ENCODE data around the gene ARSG.

The ARSG gene

DNA sequence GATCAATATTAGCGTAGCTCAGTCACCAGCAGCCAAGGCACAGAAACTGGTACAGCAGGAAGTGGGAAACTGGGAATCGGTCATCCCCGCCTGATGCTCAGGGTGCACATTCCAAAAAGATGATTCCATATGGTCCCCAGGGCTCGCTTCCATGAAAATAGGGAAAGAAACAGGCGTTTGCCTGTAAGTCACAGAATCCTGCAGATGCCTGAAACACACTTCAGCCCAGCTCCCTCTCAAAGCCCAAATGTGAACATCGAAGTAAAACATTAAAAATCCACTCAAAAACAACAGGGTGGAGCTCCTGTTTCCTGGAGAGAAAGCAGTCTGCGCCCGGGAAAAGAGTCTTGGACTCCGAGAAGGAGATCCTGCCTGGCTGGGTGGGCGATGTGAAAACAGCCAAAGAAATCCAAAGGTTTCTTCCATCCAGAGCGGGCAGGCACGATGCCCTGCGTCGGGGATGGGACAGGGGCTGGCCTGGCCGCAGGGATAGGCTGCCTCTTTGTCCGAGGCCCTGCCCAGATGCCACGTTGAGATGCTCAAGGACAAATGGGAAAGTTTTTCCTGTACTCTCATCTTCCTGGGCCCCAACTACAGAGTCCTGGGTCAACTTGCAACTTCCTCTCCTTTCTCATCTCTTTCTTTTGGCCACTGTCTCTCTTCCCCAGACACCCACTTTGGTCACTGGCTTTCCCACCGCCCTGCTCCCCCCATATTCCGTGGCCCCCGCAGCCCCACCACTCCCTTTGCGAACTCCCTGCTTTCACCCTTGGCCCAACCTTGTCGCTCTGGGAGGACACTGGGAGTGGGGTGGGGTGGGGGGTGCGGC lies 165.3 kb downstream of the ARSG start:
- peak; percentile 91 for DNase-seq

DNA sequence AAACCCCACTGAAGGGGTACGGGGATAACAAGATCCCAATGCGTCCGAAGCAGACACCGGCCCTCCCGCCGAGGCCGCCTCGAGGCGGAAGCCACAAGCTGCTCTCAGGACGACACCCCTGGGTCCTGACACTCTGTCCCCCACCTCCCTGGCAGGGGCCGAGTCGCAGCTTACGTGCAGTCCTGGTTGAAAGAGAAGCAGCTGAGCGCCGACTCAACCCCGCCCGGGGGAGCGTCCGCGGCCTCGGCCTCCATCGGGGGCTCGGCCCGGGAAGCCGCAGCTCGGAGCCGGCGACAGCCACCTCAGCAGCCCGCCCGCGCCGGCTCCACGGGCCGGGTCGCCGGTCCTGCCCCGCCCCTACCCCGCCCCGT lies 165.9 kb downstream of the ARSG start, which contains the start of gene WIPI1:
Gene WIPI1, minus strand, starts transcription at position 329 of the 371 bp plus-strand sequence. Its CDS starts 75 bp downstream, at position 254.
- no peak for DNase-seq

DNA sequence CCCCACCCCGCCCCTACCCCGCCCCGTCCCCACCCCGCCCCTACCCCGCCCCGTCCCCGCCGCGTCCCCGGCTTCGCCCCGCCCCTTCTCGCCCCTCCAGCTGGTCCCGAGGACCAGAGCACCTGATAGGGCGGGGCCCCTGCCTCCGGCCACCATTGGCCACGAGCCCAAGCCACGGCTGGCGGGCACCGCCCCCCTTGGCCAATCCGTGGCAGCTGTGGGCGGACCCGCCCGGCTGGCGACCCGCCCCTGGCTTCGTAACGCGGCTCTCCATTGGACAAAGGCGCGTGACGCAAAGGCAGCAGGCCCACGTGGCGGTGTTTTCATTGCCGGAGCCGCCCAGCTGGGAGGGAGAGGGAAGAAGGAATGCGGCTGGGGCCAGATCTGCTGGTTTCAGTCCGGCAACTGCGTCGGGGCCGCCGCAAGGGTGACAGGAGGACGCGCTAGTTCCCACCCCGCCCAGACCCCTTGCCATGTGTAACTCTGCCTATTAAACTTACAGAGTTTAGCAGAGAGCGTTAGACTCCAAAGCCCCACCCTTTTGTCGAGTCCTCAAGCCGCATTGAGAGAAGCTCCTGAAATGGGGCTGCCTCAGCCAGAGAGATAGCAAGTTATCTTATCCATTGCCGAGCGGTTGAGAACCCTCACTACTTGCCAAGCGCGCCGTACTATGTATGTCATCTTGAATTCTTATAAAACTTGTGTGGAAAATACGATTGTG lies 166.4 kb downstream of the ARSG start:
- peak; percentile 98 for DNase-seq

DNA sequence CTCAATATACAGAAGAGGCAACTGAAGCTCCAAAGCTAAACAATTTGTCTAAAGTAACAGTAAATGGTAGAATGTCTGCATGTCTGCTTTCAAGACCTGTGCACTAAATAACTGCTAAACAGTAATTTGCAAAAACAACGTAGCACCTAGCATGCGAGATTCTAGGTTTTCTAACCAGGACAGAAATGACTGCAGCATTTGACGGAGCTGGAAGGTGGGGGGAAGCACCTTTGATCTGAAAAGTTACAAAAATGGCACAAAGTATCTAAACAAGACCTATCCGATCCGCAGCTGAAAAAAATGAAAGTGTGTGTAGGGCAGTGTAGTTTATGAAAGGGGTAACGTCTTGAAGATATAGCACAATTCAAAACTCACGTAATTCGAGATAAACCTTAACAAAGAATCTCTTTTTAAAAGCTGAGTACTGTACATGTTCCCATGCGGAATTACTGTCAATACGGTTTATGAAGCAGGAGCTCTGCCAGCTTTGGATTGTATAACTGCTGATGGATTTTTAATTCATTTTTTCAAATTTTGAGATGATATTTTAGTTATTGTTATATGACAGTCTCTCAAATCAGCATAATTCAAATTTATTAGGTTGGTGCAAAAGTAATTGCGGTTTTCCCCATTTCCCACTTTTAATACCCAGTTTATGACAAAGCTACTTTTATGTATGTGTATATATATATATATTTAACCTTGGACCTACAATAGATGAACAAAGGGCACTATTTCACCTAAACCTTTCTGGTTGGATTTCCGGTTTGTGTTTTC lies 167.2 kb downstream of the ARSG start:
- no peak for DNase-seq

DNA sequence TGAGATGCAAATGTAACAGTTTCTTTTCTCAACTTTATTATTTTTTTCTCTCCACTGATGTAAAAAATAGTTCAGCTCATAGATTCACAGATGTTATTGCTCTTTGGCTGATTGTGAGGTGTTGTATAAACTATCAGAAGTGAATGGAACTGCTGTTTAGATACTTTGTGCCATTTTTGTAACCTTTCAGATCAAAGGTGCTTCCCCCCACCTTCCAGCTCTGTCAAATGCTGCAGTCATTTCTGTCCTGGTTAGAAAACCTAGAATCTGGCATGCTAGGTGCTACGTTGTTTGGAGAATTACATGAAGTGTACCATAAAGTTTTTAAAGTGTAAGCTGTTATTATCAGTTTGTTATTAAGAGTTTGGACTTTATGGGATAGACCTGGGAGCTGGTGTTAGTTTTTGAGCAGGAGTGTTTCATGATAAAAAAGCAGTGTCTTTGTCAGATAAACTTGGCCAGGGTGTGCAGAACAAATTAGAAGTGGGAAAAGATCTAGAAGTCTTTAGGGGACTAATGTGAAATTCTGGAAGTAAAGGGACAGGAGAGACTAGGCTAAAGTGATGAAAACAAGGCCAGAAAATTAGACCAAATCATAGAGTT lies 167.8 kb downstream of the ARSG start:
- DNase-seq = no peak

DNA sequence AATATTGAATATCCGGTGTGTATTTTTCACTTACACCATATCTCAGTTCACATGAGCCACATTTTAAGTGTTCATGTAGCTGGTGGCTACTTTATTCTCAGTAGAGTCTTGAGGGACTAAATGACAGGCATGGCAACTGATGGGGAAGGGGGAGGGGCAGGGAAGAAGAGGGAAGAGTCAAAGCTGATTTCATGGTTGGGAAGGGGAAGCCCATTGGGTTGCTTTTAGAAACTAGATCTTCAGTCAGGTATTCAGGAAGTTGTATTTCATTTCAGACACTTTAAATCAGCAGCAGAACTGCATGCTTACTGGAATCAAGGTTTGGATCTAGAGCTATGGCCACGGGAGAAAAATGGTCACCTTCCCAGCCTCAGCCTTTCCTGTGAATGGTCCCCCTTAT lies 168.9 kb downstream of the ARSG start:
- no peak for DNase-seq

DNA sequence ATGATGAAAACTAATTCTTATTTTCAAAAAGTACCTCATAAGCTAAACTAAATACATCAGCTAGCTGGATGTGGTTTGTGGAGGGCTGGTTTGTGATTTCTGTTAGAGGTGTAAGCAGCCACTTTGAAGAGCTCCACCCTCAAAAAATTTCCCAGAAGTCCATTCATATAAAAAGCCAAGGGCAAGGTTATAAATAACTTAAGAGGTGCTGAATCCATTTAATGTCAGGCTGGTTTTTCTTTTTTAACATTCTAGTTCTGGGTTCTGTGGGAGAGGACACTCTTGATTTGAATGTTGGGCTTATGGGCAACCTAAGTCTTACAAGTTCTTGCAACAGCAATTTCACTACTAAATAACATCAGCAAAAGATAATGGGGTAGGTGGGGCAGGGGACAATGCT lies 169.4 kb downstream of the ARSG start:
- DNase-seq = no peak

DNA sequence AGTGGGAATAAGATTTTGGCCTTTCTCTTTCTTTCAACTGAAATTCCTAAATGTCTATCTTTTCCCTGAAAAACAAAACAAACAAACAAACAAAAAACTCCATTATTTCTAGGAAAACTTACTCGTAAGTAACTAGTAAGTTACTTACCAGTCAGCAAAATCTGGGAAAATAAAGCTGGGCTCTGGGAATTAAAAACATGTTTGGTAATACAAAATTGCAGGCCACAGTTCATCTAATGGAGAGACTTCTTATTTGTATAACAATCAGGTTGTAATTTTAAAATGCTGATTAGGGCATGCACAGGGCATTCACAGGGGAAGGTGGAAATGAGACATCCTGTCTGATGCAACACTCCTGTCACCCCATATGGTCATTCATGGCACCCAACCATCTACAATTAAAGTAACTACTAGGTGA lies 169.8 kb downstream of the ARSG start:
- no peak for DNase-seq

DNA sequence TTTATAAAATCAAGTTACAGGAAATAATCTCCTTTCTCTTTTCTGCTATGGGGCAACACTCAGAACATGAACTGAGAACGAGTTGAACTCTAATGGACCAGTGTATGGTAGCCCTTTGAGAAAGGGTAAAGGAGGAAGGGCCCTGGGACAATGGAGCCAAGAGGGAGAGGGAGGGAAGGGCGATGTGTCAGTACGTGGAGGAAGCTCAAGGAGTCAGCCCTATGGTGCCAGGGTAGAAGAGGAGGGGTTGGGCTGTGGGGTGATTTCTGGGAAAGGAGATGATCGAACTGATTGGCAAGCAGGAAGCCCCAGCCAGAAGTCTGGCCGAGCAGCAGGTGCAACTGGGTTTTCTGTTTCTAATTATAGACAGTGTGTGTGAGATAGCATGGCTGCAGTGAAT lies 170.3 kb downstream of the ARSG start:
- no peak for DNase-seq

DNA sequence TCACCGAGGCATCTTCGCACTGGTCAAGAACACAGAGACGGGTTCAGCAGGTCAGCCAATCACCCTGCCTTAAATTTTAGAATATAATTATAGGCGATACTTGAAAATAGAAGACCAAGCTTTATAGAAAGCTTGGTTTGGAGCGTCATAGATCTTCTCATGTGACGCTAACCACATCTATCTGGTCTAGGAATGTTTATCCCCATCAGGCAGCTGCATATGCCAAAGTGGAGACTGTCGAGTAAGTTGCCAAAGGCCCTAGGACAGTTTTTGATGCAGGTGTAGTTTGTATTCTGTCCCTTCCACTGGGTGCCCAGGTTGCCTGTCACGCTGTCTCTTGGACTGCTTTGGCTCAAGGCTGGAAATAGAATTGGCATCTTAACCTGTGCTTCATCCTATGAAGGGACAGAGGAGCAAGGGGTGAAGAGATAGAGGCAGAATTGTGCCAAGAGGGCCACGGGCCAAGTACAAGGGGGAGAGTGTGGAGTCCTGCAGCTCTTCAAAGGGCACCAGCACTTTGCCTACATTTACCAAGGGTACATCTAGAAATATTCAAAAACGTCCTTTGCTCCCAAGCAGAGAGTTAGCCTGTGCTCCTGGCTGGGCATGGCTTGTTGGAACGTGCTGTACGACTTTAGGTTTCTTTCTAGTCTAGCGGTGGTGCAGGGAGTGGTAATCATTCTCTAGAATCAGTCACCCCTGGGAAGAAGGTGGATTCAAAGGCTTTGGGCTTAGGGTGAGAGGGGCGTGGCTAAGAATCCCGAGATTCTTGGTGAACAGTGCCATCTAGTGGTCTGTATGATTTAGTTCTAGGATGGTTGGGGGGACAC lies 171.3 kb downstream of the ARSG start:
- DNase-seq = peak; percentile 83

DNA sequence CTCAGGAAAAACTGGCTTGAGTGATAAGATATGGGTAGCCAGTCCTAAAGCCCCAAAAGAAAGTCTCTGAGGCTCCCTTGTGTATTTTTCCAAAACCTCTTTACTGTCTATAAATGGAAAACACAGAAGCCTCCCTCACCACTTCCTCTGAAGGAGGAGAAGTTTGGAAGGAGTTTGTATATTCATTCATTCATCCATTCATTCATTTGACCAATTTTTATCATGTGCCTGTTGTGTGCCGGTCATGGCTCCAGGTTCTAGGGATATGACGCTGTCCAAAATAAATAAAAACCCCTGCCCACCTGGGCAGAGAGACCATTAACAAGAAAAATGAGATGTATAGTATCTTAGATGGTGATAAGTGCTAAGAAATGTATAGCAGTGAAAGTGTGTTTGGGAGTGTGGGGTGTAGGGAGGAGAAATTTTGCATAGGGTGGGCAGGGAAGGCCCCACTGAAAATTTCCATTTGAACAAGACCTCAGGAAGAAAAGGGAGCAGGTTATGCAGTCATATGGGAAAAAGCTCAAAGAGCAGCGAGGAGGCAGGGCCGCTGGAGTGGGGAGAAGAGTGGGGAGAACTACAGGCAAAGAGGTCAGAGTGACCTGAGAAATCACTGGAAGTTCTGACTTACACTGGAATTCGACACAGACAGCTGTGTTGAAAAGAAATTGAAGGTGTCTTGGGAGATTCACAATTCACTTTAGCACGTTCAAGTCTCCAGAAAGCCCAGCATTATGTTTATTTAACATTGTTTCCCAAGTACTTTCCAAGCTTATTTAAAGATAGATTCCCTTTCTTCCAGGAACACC lies 172.1 kb downstream of the ARSG start:
- no peak for DNase-seq

DNA sequence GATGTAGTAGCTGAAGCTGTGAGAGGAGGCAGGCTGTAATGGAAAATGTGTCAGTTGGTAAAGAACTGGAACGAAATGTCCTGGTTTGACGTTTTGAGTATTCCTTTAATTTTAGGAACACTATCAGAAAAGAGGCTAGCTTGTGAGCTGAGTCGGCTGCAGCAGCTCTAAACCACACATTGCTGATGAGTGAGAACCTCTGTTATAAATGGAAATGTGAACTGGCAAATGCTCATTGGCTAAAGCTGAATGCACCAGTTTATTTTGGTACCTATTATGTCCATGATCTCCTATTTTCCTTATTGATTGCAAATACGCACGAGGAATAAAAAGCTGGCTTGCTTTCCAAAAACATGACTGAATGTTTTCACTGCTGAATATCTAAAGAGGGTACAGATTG lies 177.0 kb downstream of the ARSG start:
- no peak for DNase-seq

DNA sequence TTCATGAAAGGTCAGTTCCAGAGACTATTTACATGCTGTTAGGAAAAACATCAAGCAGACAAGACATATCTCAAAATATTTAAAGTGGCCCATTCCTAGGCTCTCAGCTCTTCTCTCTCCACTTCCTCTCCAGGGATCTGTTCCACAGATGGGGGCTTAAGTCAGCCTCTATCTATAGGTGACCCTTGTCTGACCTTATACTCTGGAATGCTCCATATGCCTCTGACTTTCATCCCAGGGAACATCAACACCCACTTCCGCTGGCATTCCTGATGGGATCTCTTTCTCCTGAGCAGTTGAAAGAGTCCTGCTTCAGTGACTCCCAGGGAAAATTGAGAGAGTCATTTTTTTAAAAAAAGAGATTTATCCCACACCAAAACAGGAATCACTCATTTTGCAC lies 177.5 kb downstream of the ARSG start:
- DNase-seq = peak; percentile 56
